ENCODE data around the gene CSE1L. TPM values are rescaled to one million over a fixed set of nuclear protein-coding genes. Genes with fewer than 3 reads are reported as not detected.

Gene CSE1L
- total RNA-seq, 1 donor from 2014 or later, result 70.8 TPM

DNA sequence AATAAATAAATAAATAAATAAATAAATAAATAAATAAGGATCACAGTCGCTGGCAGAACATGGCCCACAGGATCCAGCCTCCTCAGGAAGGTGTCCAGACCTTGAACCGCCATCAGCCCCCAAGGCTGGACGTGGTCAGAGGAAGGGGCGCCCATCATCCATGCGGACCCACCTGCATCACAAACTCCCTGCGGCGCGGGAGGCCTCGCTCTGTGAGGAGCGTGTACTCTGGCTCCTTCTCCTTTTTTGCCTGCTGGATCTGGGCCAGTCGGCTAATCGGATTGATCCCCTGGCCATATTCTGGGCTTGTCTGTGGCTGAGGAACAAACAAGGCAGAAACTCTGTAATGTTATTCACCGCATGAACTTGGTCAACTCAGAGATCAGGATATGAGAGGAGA, 76.8 kb downstream of the CSE1L start:
- intact Hi-C loops (cut with micrococcal nuclease), result no loop called here

DNA sequence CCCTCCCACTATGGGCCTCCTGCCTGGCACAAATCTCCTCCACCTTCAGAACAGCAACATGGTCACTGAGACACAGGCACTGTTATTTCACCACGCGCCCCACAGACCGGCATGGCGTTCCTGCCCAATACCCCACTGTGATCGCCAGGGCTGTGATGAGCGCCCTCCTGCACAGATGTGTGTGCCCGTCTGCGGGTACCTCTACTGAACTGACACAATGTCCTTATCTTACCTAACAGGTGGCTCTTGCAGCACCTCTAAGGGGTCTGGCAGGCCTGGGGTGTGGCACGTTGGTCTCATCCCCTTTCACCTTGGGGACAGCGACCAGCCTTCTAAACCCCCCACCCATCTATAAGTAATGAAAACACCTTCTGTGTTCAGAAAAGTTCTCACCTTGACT, 77.9 kb downstream of the CSE1L start:
- intact Hi-C loops (cut with micrococcal nuclease), result no loop called here

DNA sequence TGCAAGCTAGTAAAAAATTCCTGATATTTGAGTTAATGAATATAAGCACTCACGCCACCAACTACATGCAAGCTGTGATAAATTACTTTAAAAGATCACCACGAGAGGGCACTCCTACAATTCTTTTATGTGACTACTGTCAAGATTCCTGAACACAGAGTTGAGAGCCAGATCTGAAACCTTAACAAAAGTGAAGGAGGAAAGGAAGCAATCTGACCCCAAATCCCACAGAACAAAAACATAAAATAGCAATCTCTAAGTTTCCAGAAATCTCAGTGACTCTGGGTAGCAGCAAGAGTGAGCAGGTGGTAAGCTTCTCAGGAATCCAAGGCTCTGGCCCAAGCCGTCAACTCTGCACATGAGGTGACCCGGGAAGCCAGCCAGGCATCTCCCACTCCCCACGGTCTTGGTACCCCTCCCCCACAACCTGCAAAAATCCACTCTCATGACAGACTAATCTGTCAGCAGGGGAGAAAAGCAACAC, 86.9 kb downstream of the CSE1L start:
- intact Hi-C loops (cut with micrococcal nuclease), result loop anchor here (1.0 to 5.0 kb wide), 4 partner anchors 34 to 144 kb away; partner anchors contain the start of gene ZNFX1

DNA sequence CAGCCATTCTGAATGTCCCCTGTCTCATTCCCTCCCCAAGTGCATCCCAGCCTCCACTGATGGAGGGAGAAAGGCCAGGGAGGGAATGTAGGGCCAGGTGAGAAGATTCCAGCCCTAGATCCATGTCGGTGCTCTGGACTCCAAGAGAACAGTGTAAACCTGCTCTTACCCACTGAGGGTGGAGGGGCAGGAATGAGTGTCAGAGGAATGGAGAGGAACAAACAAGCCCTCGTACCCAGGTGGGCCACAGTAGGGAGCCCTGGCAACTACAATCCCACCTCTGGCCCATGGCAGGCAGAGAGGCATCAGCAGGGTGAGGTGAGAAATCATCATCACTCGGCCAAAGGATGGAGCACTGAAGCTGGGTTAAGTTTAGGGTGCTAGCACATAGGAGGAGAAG, 87.5 kb downstream of the CSE1L start:
- intact Hi-C loops (cut with micrococcal nuclease), result loop anchor here (1.0 to 5.0 kb wide), 4 partner anchors 34 to 144 kb away; partner anchors contain the start of gene ZNFX1

DNA sequence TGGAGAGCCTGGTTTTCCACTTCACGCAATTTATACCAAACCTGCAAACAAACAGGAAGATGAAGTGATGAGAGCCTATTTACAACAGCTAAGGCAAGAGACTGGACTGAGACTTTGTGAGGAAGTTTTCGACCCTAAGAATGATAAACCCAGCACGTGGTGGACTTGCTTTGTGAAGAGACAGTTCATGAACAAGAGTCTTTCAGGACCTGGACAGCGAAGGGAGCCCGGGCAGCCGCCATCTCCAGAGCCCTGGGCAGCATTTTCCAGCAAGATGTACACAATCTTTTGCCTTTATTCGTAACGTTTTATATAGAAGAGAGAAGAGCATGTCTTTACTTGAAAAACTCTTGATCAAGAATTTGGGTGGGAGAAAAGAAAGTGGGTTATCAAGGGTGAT, 88.7 kb downstream of the CSE1L start:
- intact Hi-C loops (cut with micrococcal nuclease), result loop anchor here (5.0 kb wide), 2 partner anchors 33 to 143 kb away; partner anchors contain the start of gene ZNFX1

DNA sequence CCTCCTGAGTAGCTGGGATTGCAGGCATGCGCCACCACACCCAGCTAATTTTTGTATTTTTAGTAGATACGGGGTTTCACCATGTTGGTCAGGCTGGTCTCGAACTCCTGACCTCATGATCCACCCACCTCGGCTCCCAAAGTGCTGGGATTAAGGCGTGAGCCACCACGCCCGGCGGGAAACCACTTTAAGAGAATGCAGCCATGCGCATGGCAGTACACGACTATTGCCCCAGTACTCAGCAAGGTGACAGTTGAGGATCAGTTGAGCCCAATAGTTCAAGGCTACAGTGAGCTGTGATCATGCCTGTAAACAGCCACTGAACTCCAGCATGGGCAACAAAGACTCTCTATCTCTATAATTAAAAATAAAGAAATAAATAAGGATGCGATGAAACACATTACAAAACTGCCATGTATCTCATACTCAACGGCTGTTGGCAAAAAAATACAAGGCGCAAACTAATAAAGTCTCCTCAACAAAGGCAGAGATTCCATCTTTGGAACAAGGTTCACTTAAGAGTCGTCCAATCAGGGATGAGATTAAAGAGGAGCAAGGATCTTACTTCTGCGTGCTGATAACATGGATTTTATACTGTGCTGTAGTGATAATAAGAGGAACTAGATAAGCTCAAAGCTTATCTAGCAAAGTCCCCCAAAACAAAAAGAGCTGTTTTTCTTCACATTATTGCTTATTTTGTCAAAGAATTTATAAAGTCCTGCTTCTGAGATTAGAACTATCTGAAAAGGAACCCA, 90.9 kb downstream of the CSE1L start:
- intact Hi-C loops (cut with micrococcal nuclease), result no loop called here

DNA sequence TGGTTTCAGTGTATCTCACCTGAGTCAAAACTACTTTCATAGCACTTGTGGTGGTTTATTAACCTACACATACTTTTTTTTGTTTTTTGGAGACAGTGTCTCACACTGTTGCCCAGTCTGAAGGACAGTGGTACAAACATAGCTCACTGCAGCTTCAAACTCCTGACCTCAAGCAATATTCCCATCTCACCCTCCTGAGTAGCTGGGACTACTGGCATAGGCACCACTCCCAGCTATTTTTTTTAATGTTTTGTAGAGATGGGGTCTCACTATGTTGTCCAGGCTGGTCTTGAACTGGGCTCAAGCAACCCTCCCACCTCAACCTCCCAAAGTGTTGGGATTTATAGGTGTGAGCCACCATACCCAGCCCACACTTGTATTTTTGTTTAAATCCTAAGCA, 92.3 kb downstream of the CSE1L start:
- intact Hi-C loops (cut with micrococcal nuclease), result no loop called here

DNA sequence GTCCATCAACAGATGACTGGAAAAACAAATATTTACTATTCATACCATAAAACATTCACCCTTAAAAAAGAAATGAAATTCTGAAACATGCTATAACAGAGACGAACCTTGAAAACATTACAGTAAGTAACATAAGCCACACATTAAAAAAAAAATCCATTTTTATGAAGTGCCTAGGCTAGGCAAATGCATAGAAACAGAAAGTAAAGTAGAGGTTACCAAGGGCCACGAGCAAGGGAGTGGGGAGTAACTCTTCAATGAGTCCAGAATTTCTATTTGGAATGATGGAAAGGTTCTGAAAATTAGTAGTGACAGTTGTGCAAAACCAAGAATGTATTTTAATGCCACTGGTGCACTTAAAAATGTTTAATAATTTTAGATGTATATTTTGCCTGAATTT, 94.3 kb downstream of the CSE1L start:
- intact Hi-C loops (cut with micrococcal nuclease), result no loop called here

DNA sequence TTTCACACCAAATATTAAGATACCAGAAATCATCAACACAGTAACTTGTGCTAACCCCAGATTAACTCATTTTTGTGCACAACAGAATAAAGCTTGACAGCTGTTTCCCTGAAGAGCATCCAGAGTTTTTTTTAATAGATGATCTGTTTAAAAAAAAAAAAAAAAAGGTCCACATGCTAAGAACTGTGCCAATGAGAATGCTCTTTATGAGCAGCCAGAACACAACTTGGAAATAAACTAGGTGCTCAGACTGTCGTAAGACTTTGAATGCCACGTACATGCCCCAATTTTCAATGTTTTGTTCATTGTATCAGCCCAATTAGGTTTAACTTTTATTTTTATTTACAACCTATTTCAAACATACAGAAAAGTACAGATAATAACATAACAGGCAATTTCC, 94.7 kb downstream of the CSE1L start:
- intact Hi-C loops (cut with micrococcal nuclease), result no loop called here

Other genes with a start within 250 kb of the CSE1L start
- 119 TPM in 2 replicates for gene PREX1, start 218.3 kb upstream of the CSE1L start, total RNA-seq
- 25.6 and 29.4 TPM in 2 replicates for gene ARFGEF2, start 124.6 kb upstream of the CSE1L start, total RNA-seq
- 53.9 and 57.1 TPM in 2 replicates for gene STAU1, start 142.0 kb downstream of the CSE1L start, total RNA-seq
- 43.5 and 43.6 TPM in 2 replicates for gene DDX27, start 173.1 kb downstream of the CSE1L start, total RNA-seq
- gene ZNFX1, start 231.7 kb downstream of the CSE1L start, total RNA-seq, result 90.5 and 93.4 TPM in 2 replicates

All from T-helper 1 cell treated with Interleukin-12 subunit alpha and Interleukin-12 subunit beta and Interleukin-4 antibody, amounts not matched to agents 30 ng/mL and 1 ng/mL, for 36 hours (primary cell).